T-helper 1 cell (primary cell): Measurements from ENCODE around the gene PSMA8.
"Not testable (repeated sequence)": the region's sequence is repeated elsewhere in the genome, so short reads cannot be mapped to it uniquely, and the experiment has no call there.

Experiments
- DNase-seq, 5 donors: peaks; one replicate each; pipeline ENCODE4 v3.0.0-alpha.2; 2012 to 2020

PSMA8 gene

GRCh38 chr18:26238718-26239117 lies 105.0 kb downstream of the PSMA8 start:
- not testable (repeated sequence) for DNase-seq

GRCh38 chr18:26242392-26242791 lies 108.7 kb downstream of the PSMA8 start:
- DNase-seq, result not testable (repeated sequence)
